Thyroid gland (tissue), 4 donors: Measurements from ENCODE around the gene SLC51A.

Source experiments
- CTCF ChIP-seq, 6 experiments: fragments of 200-600 bp in 3 of 6; fragments of 450-650 bp in 3 of 6; sonication (generic) in 3 of 6; IDR thresholded peaks; one replicate each; pipeline ENCODE4 v1.5.1; 2016 to 2019; ENCODE audit warnings: antibody characterized with exemption in 6 of 6, mild to moderate bottlenecking in 2 of 6, inconsistent platforms in 1 of 6, moderate library complexity in 1 of 6
- POLR2A ChIP-seq, 2 donors: fragments of 450-650 bp; IDR thresholded peaks; one replicate each; pipeline ENCODE4 v1.6.1; 2017; ENCODE audit warnings: antibody characterized with exemption in 2 of 2, mild to moderate bottlenecking in 2 of 2, moderate library complexity in 1 of 2

GRCh38 chr3:196246612-196247308, 30.4 kb downstream of the SLC51A start:
- TF ChIP-seq CTCF (IDR thresholded peaks at IDR 0.05) (no peak), POLR2A (IDR thresholded peaks at IDR 0.05) (no peak)
